Middle frontal gyrus (tissue), 1 donor: ENCODE measurements around the gene SLIT1.

Source experiments
- DNase-seq: peaks from one replicate; pipeline ENCODE4 v3.0.0-alpha.2; 2015; ENCODE audit warnings: low spot score; ENCODE audit errors: extremely low spot score

The SLIT1 gene

GRCh38 chr10:96978621-96979154 is 207.1 kb downstream of the SLIT1 start:
- no peak for DNase-seq

- DNase-seq: no peak
These were observed 210.6 kb downstream of the SLIT1 start for GRCh38 chr10:96975136-96975535.

- no peak for DNase-seq
These were observed 211.7 kb downstream of the SLIT1 start for GRCh38 chr10:96973809-96974747.

- DNase-seq: no peak
These were observed 213.5 kb downstream of the SLIT1 start for GRCh38 chr10:96972264-96972663.

GRCh38 chr10:96971324-96971723 is 214.4 kb downstream of the SLIT1 start:
- DNase-seq: no peak

GRCh38 chr10:96968682-96969423 is 216.9 kb downstream of the SLIT1 start:
- no peak for DNase-seq

- DNase-seq: no peak
These were observed 217.9 kb downstream of the SLIT1 start for GRCh38 chr10:96967847-96968246.

GRCh38 chr10:96964131-96964530 is 221.6 kb downstream of the SLIT1 start:
- no peak for DNase-seq

GRCh38 chr10:96960872-96961271 is 224.9 kb downstream of the SLIT1 start:
- no peak for DNase-seq

GRCh38 chr10:96959733-96960132 is 226.0 kb downstream of the SLIT1 start:
- DNase-seq: no peak

GRCh38 chr10:96958071-96958470 is 227.7 kb downstream of the SLIT1 start:
- no peak for DNase-seq

- DNase-seq: no peak
These were observed 230.0 kb downstream of the SLIT1 start for GRCh38 chr10:96955794-96956193.

GRCh38 chr10:96951954-96952353 is 233.8 kb downstream of the SLIT1 start:
- no peak for DNase-seq

- no peak for DNase-seq
These were observed 236.6 kb downstream of the SLIT1 start for GRCh38 chr10:96949039-96949683.
